MM.1S (cell line): Measurements from ENCODE around the gene RPH3AL.

Source experiments
- EZH2 ChIP-seq: fragments of 300-600 bp; sonication (generic); optimal IDR thresholded peaks from 2 replicates; pipeline ENCODE3; 2017; ENCODE audit warnings: low read depth, mild to moderate bottlenecking, antibody characterized with exemption, low read length, mixed read lengths
- TF ChIP-seq, protein P1 (sequence below): fragments of 300-600 bp; sonication (generic); IDR thresholded peaks from 2 replicates; pipeline ENCODE4 v1.5.1; 2016; ENCODE audit warnings: antibody characterized with exemption, low read length, mixed read lengths

GRCh38 chr17:266219-266618 is 86.4 kb downstream of the RPH3AL start:
- TF ChIP-seq, protein P1, sequence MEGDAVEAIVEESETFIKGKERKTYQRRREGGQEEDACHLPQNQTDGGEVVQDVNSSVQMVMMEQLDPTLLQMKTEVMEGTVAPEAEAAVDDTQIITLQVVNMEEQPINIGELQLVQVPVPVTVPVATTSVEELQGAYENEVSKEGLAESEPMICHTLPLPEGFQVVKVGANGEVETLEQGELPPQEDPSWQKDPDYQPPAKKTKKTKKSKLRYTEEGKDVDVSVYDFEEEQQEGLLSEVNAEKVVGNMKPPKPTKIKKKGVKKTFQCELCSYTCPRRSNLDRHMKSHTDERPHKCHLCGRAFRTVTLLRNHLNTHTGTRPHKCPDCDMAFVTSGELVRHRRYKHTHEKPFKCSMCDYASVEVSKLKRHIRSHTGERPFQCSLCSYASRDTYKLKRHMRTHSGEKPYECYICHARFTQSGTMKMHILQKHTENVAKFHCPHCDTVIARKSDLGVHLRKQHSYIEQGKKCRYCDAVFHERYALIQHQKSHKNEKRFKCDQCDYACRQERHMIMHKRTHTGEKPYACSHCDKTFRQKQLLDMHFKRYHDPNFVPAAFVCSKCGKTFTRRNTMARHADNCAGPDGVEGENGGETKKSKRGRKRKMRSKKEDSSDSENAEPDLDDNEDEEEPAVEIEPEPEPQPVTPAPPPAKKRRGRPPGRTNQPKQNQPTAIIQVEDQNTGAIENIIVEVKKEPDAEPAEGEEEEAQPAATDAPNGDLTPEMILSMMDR, result no peak
- TF ChIP-seq EZH2, result no peak
